ENCODE results near the gene UQCC2. TPM values are rescaled to one million over a fixed set of nuclear protein-coding genes. Genes with fewer than 3 reads are reported as not detected.

Gene UQCC2
- total and polyA plus RNA-seq, 4 donors, result 7.8 to 141 (median 48.1) TPM

- 64 to 67% methylated on average over 4 of the region's 4 CpGs for WGBS, 2 donors
- peaks cover 0 to 27% (median 3%) of the 10 kb centered on the region in 4 donors for H3K36me3 ChIP-seq (ENCODE audit: control insufficient read depth in 4 of 4, insufficient read depth in 4 of 4, low read length in 4 of 4)
- peaks cover 0 to 2% (median 0%) of the 10 kb centered on the region in 5 donors for H3K4me1 ChIP-seq (ENCODE audit: control insufficient read depth in 5 of 5, insufficient read depth in 5 of 5, low read length in 5 of 5)
- no peak for TF ChIP-seq CTCF (IDR thresholded peaks at IDR 0.05; ENCODE audit: control extremely low read depth, extremely low read depth)
- no peak overlapping the region for H3K27ac ChIP-seq (ENCODE audit: low read depth in 1 of 2, low read length in 1 of 2)
- H3K9me3 ChIP-seq (ENCODE audit: control insufficient read depth in 4 of 4, insufficient read depth in 3 of 4, low read length in 3 of 4), result no peaks in the 10 kb centered on the region
- H3K9ac ChIP-seq (ENCODE audit: insufficient read depth in 1 of 2, low read length in 2 of 2), result no peak overlapping the region
- DNase-seq (no peak), ATAC-seq (ENCODE audit: insufficient read depth, low FRiP score) (no peak)
- no peaks in the 10 kb centered on the region for H3K27me3 ChIP-seq (ENCODE audit: control insufficient read depth in 3 of 3, insufficient read depth in 3 of 3, low read length in 2 of 3)
- H3K4me3 ChIP-seq, result no peak overlapping the region
Measured at GRCh38 chr6:33651403-33651802, 60.1 kb downstream of the UQCC2 start.

Small RNA genes within 50 kb of the gene (small RNA-seq; reads per million reads assigned to genes)
- not detected for gene MIR3934 (ENCODE audit: low replicate concordance)

Other genes starting within 250 kb of the UQCC2 start
- gene BAK1, start 131.4 kb downstream of the UQCC2 start, total RNA-seq, result 10 to 100 TPM in 1 of 2 donors, 1 to 10 TPM in 1; 7.4 to 23.2 TPM
- gene BAK1, start 131.4 kb downstream of the UQCC2 start, polyA plus RNA-seq, result 10 to 100 TPM; 14.6 to 25.6 TPM
- gene ITPR3, start 90.4 kb downstream of the UQCC2 start, total RNA-seq, result 10 to 100 TPM; 39.7 to 89.5 TPM
- gene ITPR3, start 90.4 kb downstream of the UQCC2 start, polyA plus RNA-seq, result 10 to 100 TPM; 36.7 to 49.1 TPM
- gene IP6K3, start 35.2 kb upstream of the UQCC2 start, total RNA-seq, result 1 to 10 TPM; 1.6 to 3.9 TPM
- gene IP6K3, start 35.2 kb upstream of the UQCC2 start, polyA plus RNA-seq, result 1 to 10 TPM; 1.3 to 3.4 TPM
- gene LEMD2, start 77.4 kb upstream of the UQCC2 start, total RNA-seq, result 10 to 100 TPM; 54.9 to 63.6 TPM
- gene LEMD2, start 77.4 kb upstream of the UQCC2 start, polyA plus RNA-seq, result 10 to 100 TPM; 52.1 to 54.1 TPM
- not detected for gene MLN, start 92.3 kb upstream of the UQCC2 start, total RNA-seq
- gene MLN, start 92.3 kb upstream of the UQCC2 start, polyA plus RNA-seq, result not detected